ENCODE results near the gene SURF4. TPM values are rescaled to one million over a fixed set of nuclear protein-coding genes. Genes with fewer than 3 reads are reported as not detected.
"Not testable (repeated sequence)": the region's sequence is repeated elsewhere in the genome, so short reads cannot be mapped to it uniquely, and the experiment has no call there.

SURF4 gene
- total RNA-seq, 4 donors from 2014 or later: 104 to 140 (median 117) TPM

DNA sequence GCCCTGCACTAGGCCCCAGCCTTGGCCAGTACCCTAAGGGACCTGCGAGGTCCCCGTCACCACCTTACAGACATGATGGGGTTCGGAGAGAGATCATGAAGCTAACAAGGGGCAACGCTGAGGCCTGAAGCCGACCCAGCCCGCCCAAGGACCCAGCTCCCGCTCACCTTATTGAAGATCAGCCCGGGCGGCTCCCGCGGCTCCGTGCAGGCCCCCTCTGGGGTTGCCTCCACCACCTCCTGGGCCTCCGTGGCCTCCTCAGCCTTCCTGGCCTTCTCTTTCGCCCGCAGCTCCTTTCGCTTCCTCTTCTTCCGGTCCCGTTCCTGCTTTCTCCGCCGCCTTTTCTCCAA is 43.5 kb downstream of the SURF4 start:
- no peak overlapping the region for H3K4me3 ChIP-seq
- peaks cover 18 to 51% (median 33%) of the 10 kb centered on the region in 3 donors for H3K36me3 ChIP-seq
- no peak for TF ChIP-seq POLR2A (IDR thresholded peaks at IDR 0.05)
- TF ChIP-seq, protein P1, sequence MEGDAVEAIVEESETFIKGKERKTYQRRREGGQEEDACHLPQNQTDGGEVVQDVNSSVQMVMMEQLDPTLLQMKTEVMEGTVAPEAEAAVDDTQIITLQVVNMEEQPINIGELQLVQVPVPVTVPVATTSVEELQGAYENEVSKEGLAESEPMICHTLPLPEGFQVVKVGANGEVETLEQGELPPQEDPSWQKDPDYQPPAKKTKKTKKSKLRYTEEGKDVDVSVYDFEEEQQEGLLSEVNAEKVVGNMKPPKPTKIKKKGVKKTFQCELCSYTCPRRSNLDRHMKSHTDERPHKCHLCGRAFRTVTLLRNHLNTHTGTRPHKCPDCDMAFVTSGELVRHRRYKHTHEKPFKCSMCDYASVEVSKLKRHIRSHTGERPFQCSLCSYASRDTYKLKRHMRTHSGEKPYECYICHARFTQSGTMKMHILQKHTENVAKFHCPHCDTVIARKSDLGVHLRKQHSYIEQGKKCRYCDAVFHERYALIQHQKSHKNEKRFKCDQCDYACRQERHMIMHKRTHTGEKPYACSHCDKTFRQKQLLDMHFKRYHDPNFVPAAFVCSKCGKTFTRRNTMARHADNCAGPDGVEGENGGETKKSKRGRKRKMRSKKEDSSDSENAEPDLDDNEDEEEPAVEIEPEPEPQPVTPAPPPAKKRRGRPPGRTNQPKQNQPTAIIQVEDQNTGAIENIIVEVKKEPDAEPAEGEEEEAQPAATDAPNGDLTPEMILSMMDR (IDR thresholded peaks at IDR 0.05): no peak
- no peak overlapping the region for H3K27ac ChIP-seq
- no peaks in the 10 kb centered on the region for H3K27me3 ChIP-seq
- H3K4me1 ChIP-seq: peaks cover 25 to 58% (median 25%) of the 10 kb centered on the region in 3 donors
- 79 to 83% methylated on average over 12 of the region's 20 CpGs for WGBS, 2 donors
- H3K9me3 ChIP-seq: no peaks in the 10 kb centered on the region
- no peak for DNase-seq
- intact Hi-C loops (cut with DNase I): no loop called here

DNA sequence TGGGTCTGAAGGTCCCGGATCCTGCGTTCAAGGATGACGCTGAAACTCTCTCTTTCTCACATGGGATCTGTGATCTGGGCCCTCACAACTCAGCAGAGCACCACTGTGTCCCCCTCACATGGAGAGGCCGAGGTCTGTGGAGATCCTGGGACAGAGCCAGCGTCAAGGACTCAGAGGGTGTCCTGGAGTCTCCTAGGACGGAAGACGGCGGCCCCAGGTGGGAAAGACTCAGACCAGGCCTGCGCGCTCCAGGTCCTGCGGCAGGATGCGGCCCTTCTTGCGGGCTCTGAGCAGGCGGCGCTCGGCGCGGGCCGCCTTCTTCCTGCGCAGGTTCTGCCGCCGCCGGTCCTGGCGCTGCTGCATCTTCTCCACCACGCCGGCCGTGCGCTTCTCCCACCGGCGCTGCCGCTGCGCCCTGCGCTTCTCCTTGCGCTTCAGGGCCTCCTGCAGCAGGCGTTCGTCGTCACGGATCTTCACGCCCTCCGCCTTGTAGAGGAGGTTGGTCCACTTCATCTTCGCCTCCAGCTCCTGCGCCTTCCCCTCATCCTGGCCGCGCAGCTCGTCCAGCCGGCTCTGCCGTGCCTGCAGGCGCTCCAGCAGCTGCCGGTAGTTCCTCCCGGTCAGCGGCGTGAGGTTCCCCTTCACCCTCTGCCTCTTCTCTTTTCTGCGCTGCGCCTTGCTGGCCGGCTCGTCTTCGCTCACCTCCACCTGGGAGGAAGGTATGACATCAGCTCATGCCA is 44.0 kb downstream of the SURF4 start:
- Histone ChIP-seq H3K27me3 (no peaks in the 10 kb centered on the region), H3K4me3 (no peak overlapping the region), H3K4me1 (peaks cover 22 to 53% (median 24%) of the 10 kb centered on the region in 3 donors), H3K36me3 (peaks cover 18 to 51% (median 33%) of the 10 kb centered on the region in 3 donors), H3K9me3 (no peaks in the 10 kb centered on the region), H3K27ac (no peak overlapping the region)
- DNase-seq: no peak
- intact Hi-C loops (cut with DNase I): no loop called here
- 95 to 97% methylated on average over 45 to 53 of the region's 57 CpGs for WGBS, 2 donors
- TF ChIP-seq, protein P1 (IDR thresholded peaks at IDR 0.05): no peak
- no peak for TF ChIP-seq POLR2A (IDR thresholded peaks at IDR 0.05)

DNA sequence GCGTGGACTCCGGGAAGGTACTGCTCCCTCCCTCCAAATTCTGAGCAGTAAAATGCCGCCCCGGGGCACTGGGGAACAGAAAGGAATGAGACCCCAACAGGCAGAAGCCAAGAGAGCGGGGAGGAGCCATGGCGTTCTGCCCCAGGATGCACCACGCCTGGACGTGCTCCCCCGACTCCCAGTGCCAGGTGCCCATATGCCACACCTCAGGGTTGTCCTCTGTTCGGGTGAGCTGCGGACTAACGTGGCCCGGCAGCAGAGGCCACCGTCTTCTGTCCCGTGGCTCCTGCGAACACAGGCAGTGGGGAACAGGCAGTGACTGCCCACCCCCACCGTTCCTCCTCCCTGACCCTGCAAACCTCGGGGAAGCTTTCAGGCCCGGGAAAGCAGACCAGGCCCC is 44.6 kb downstream of the SURF4 start:
- Histone ChIP-seq H3K4me1 (peaks cover 16 to 47% (median 18%) of the 10 kb centered on the region in 3 donors), H3K9me3 (no peaks in the 10 kb centered on the region), H3K36me3 (peaks cover 18 to 51% (median 33%) of the 10 kb centered on the region in 3 donors), H3K27ac (no peak overlapping the region), H3K27me3 (no peaks in the 10 kb centered on the region), H3K4me3 (no peak overlapping the region)
- 68 to 77% methylated on average over 10 to 16 of the region's 19 CpGs for WGBS, 2 donors
- DNase-seq: no peak
- TF ChIP-seq, protein P1 (IDR thresholded peaks at IDR 0.05): no peak
- TF ChIP-seq POLR2A (IDR thresholded peaks at IDR 0.05): no peak
- intact Hi-C loops (cut with DNase I): no loop called here

DNA sequence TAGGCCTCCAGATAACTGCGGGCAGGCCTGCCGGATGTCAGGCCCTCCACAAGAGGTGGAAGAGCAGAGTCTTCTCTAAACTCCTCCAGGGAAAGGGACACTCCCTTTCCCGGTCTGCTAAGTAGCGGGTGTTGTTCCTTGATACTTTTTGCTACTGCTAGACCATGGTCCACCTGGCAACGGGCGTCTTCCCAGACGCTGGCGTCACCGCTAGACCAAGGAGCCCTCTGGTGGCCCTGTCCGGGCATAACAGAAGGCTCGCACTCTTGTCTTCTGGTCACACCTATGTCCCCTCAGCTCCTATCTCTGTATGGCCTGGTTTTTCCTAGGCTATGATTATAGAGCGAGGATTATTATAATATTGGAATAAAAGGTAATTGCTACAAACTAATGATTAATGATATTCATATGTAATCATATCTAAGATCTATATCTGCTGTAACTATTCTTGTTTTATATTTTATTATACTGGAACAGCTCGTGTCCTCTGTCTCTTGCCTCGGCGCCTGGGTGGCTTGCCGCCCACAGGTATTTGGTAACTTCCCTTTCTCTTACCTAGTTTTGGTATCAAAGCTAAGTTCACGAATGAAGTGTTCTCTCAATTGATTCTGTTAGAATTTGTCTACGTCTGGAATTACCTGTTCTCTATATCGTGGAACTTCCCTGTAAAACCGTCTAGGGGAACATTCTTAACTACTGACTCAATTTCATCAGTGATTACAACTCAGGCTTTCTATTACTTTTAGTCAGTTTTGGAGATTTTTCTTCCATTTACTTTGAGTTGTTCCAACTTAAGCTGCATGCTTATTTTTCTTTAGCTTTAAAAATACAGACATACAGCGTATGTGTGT is 46.3 kb downstream of the SURF4 start:
- peaks cover 9 to 35% (median 9%) of the 10 kb centered on the region in 3 donors for H3K4me1 ChIP-seq
- DNase-seq; intact Hi-C loops (cut with DNase I); H3K9me3 ChIP-seq; H3K4me3 ChIP-seq; H3K27me3 ChIP-seq; H3K27ac ChIP-seq: not testable (repeated sequence)
- TF ChIP-seq, protein P1 (IDR thresholded peaks at IDR 0.05): peak; percentile 28 to 83 (median 74)
- WGBS, 2 donors: 47 to 49% methylated on average over 21 of the region's 21 CpGs
- H3K36me3 ChIP-seq: peaks cover 18 to 50% (median 33%) of the 10 kb centered on the region in 3 donors

Data from esophagus squamous epithelium (tissue), 5 donors.